UCSD-AML1 (cell line): ENCODE measurements around the gene FEZ2.
A peak's percentile ranks its signal among the peaks of the same experiment; 100 is the strongest.

ENCODE experiments used
- DNase-seq: peaks from one replicate; lab custom pipeline; 2025; ENCODE audit not compliant: unreplicated experiment; lab: John Stamatoyannopoulos, UW

Gene FEZ2

DNA sequence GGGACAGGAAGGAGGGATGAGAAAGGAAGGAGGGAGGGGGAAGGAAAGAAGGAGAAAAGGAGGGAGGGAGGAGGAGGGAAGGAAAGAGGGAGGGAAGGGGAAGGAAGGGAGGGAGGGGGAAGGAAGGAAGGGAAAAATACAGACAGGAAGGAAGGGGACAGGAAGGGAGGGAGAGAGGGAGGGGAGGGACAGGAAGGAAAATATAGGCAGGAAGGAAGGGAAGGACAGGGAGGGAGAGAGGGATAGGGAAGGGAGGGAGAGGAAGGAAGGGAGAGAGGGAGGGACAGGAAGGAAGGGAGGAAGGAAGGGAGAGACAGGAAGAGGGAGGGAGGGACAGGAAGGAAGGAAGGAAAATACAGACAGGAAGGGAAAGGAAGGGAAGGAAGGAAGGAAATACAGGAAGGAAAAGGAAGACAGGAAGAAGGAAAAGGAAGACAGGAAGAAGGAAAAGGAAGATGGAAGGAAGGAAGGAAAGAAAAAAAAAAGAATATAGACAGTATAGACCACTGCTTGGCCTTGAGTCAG, 63.6 kb downstream of the FEZ2 start:
- DNase-seq = no peak

DNA sequence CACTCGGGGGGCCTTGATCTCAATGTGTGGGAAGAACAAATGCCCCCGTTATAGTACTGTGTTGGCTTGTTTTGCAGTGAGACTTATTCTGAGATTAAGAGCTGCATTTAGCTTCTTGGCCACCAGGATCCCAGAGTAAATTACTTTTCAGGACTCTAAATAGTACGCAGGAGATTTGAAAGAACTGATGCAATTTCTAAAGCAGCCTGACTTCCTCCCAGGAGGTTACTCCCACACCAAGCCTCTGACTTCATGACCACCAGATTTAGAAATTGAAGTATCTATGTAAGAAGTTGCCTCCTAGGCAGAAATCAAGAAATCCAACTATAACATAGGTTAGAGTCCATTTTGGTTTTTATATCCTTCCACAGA, 67.0 kb downstream of the FEZ2 start:
- peak; percentile 17 for DNase-seq

DNA sequence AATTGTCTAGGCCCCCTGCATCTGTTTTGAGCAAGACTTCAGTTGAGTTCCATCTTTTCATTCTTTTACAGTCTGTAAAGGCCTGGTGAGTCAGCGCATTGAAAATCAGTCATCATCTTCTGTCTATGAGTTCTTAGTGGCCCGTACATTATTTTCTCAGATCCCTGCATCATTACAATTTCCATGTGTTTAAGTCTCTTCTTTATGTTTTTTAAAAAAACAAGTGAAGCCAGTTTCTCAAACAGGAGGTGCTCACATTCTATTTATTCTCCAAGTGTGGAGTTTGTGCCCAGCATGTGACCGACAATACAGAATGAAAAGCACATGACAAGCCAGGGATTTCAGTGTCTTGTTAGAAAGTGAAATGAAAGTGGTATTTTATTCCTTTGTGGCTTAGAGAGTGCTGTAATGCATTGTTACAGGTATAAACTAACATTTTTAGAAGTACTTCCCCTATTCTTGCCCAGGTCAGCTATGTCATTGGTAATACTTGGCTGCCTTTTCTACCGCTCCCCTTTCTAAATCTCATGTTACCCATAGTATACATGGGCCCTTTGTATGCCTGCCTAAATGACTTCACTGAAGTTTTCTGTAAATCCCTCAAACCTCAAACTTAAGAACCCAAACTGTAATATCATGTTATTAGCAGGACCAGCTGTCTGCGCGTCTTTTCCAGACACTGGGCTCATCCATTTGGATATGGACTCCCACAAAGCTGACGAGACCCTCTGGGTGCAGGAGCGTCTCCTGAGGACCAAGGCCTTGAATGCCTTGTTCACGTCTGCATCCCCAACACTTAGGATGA, 67.6 kb downstream of the FEZ2 start:
- DNase-seq = no peak

DNA sequence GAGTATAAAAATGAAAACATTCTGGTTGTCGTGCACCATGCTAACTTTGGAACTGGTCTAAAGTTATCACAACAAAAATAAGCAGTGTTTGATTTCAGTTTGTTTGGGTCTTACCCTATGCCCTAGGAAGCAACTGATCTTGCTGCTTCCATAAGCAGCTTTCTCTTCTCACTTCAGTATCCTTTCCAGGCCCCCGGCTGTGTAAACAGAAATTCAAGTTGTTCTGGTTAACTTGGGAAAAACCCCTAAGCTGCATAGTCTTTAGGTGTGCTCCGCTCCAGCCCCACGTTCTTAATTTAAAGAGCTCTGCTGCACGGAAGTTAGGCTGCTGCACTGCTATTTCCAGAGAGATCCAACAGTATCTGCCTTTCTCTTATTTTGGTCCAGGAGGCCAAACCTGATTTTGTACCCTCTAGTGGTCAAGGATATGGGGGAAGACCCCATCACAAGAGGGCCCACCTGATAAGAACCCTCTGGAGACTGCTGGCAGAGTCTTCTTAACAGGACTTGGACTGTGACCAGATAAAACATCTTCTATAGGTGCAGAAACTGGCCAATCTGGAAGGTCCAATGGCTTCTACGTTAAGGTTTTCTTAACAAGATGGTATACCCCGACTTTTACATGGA, 69.1 kb downstream of the FEZ2 start:
- DNase-seq = no peak

DNA sequence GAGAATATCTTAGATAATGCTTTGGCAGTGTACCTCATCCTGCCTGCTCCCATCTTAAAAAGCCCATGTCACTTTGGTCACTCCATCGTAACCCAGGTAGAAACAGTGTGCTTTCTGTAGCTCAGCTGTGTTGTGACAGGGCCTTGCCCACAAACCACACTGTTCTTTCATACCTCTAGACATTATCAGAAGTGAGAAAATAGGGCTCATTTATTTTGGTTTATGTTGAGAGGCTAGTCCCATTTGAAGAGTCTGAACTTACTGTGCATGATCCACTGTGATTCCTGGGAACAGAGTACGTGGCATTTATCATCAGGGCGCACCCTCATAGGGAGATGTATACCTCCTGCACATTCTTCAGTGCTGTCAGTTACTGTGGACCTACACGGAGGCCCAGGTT, 69.7 kb downstream of the FEZ2 start:
- no peak for DNase-seq

DNA sequence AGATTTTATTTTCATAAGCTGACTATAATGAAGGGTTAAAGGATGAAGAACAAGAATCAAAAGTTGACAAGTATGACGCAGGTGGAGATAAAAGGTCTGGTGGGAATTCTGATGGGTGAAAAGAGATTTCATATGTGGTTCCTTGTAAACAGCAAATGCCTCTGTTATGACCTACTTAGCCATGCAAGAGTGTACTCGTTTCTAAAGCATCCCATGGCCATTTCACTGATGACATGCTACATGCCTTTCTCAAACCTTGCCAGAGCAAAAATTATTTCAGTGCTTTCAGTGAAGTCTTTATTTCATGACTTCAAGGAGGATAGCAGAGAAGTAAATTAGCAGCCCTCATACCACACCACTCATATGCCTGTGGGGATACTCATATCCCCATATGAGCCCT, 71.7 kb downstream of the FEZ2 start:
- DNase-seq = no peak

DNA sequence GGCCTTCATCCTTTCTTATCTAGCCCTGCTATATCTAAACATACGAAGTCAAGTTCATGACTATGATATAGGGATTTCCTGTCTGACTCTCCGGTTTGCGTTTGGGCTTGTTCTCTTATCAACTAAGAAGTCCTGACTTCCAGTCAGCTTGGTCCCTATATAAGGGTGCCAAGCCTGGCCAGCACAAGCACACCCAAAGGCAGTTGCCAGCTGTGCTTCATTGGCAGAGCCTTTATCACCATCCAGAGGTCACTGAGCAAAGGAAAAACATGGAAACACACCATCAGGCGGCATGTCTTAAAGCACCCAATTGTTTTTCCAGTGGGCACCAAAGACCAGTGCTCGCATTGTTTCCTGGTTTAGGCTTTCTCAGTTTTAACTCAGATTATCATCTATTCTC, 72.7 kb downstream of the FEZ2 start:
- DNase-seq = no peak

DNA sequence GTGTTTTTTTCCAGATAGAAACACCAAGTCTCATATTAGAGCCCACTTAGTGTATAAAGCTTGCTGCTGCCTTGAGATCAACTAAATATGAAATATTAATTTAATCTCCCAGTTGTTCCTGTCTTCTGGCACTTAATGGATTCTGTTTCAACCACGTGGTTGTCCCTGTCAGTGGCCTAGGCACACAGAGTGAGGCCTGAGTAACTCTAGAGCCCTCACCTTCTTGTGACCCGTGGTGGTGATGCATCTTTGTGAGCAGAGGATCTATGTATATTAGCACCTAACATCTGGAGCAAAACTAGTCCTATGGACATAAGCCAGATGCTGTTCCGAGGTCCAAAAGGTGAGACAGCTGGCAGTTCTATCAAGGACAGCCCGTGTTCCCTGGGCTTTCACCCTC, 74.8 kb downstream of the FEZ2 start:
- no peak for DNase-seq

DNA sequence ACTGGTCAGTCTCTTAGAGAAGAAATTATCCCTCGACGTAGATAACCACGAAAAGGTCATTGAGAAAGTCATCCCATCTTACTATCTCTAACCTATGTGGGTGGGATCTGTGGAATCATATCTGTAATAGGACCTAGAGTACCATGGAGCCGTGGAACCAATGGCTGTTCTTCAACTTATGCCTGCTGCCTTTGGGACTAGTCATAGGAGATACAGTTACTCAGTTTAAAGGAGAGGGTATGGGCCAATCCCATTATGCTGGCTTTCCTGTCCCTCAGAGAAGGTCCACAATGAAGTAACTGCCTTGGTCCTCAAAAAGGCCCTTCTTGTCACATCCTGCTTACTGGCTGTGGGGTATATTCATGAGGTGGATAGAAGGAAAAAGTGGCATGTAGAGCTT, 77.5 kb downstream of the FEZ2 start:
- DNase-seq = no peak

DNA sequence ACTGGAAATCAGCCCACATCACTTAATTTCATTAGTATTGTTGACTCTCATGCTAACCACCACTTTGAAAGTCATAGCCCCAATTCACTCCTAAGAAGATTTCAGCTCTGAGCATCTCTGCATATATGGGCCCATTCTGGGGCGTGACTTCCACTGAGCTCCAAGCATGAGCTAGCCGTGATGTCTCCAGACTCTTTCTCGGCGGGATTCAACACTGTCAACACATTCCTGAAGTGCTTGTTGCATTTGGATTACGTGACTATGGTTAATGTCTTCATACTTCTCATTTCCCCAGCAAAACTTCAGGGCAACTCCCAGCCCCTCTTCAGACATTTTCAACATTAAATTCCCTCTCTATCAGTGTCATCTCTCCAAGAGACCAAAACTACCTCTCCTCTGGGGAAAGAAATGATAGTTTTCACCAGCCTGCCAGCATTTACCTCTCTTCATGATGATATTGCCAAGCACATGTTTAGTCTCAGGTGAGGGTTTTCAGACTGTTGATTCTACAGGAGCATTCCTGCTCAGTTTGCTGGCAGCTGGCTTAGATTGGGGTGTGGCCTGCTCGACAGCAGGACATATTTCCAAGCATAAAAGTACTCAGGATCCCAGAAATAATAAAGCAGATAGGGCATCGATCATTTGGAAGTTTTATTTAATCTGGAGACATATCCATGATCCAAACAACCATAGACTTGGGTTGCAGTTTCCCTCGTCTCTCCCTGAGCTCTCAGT, 81.7 kb downstream of the FEZ2 start:
- no peak for DNase-seq

DNA sequence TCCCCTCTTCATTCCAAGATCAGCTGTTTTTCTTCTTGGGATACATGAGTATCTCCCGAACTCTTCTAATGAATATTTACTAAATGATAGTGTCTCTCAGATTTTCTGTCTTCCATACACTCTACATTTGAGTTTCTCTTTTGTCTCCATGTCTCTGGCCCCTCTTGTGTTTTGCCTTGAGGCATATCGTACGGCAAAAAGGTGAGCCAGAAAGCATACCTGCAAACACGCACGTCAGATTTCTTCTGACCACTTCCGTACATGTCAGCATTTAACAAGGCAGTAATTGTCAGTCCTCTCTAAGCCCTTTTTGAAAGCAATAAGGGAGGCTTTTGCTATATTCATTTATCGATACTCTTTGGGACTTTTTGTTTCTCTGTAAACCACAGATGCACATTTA, 82.4 kb downstream of the FEZ2 start:
- DNase-seq = no peak

DNA sequence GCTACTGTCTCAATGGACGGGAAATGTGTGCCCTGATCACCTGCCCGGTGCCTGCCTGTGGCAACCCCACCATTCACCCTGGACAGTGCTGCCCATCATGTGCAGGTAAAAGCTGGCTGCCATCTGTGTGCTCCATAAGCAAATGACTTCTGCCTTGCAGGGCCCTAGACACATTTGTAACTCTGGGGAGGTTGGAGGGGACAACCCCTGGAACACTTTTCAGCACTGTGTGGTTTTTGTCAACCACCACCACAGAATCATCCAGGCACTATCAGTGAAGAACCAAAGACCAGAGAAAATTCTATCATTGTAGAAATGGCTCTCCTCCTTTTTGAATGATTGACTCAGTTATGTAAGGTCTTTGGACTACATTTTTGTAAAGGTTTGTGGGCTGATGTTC, 84.3 kb downstream of the FEZ2 start:
- no peak for DNase-seq

DNA sequence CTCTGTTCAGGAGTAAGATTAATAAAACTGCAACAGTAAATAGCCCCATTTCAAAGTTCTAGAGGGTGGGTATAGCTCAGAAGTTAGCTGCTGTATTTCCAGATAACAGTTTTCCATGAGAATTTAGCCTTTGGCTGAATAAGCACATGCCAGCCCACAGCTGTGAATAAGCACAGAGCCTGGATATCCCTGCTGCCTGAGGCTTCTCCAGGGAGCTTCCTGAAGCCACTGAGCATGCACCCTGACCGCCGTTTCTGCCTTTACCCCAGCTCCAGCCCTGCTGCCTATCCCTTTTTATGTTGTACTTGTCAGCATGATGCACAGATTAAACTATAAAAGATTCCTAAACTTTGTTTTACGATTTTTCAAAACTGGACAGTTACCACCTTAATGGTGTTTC, 85.3 kb downstream of the FEZ2 start:
- no peak for DNase-seq

DNA sequence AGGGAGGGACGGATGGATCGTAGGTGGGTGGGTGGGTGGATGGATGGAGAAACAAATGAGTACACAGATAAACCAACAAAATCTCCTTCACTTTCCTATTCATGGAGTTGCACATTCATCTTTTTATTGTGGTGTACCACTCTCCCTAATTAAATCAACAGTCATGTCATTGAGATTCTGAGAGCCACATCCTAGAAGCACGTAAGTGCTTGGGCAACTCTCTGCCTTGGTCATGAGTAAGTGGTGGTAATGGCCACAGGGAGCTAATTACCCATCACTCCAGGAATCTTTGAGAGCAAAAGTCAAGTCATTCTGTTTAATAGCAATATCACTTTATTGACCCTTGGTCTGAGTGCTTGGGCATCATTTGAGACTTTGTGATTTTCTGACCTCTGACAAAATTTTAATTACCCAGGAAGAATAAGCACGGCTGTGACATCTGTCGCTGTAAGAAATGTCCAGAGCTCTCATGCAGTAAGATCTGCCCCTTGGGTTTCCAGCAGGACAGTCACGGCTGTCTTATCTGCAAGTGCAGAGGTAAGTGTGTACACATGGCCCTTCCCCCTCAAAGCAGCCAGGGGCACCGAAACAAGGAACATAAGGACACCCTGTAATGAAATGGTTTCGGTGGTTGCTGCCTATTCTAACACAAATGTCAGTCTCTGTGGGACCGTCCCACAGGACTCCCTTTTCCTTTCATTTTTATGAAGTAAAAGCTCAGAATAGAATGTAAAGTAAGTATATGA, 85.9 kb downstream of the FEZ2 start:
- no peak for DNase-seq

DNA sequence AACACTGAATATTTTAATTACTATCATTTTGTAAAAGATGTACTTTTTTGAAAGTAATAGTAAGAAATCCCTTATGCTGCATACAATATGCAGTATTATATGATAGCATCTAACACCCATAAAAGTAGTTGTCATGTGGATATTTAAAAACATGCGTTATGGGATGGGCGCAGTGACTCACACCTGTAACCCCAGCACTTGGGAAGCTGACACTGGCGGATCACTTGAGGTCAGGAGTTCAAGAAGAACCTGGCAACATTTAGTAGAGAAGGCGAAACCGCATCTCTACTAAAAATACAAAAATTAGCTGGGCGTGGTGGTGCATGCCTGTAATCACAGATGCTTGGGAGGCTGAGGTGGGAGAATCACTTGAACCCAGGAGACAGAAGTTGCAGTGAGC, 88.9 kb downstream of the FEZ2 start:
- no peak for DNase-seq

DNA sequence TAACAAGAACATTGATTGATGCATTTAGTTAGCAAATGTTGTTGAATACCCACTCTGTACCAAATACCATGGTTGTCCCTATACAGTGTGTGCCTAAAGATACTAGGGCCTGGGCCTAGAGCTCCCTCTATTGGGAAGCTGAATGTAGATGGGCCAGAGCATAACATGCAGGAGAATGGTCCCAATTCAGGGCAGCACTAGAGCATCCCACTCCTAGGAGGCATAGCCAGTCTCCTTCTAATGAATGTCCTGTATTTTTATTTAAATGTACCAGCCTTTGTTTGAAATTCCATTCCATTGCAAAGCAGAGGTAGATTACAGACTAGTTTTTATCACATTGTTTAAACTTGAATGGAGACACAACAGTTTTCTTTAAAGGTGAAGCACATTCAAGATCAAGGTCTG, 90.6 kb downstream of the FEZ2 start:
- peak; percentile 20 for DNase-seq
